GM12865 (cell line): Measurements from ENCODE around the gene ZNF578.
"Not testable (repeated sequence)": the region's sequence is repeated elsewhere in the genome, so short reads cannot be mapped to it uniquely, and the experiment has no call there.

Experiments
- DNase-seq: peaks from one replicate; pipeline ENCODE4 v3.0.0; 2010; ENCODE audit warnings: low read depth
- H3K4me3 ChIP-seq: 2 replicates; pipeline ENCODE4 v1.5.1; 2011; ENCODE audit warnings: mild to moderate bottlenecking, low read depth, low read length, control low read depth
- CTCF ChIP-seq: IDR thresholded peaks from 2 replicates; pipeline ENCODE4 v1.5.1; 2011; ENCODE audit warnings: low read length, control low read depth, low read depth, inconsistent platforms; ENCODE audit not compliant: insufficient read depth; ENCODE audit errors: missing control alignments

ZNF578 gene

GRCh38 chr19:52533901-52534300, 80.5 kb downstream of the ZNF578 start:
- no peak for TF ChIP-seq CTCF
- no peak overlapping the region for H3K4me3 ChIP-seq
- DNase-seq = no peak

GRCh38 chr19:52535385-52535770, 82.0 kb downstream of the ZNF578 start:
- peak overlapping the region; percentile 52 for H3K4me3 ChIP-seq

GRCh38 chr19:52535771-52536447, 82.6 kb downstream of the ZNF578 start:
- peak overlapping the region; percentile 52 for H3K4me3 ChIP-seq
- no peak for TF ChIP-seq CTCF
- peak; percentile 86 for DNase-seq

More at GRCh38 chr19:52535385-52535770, 82.0 kb downstream of the ZNF578 start:
- not testable (repeated sequence) for DNase-seq

- peak overlapping the region; percentile 36 for H3K4me3 ChIP-seq
- TF ChIP-seq CTCF = no peak
- peak; percentile 25 for DNase-seq
Observed at GRCh38 chr19:52536448-52536800, 83.1 kb downstream of the ZNF578 start.

- DNase-seq, H3K4me3 ChIP-seq: not testable (repeated sequence)
Observed at GRCh38 chr19:52538815-52539214, 85.5 kb downstream of the ZNF578 start.

GRCh38 chr19:52541176-52541575, 87.8 kb downstream of the ZNF578 start:
- not testable (repeated sequence) for H3K4me3 ChIP-seq, DNase-seq

GRCh38 chr19:52541608-52542007, 88.3 kb downstream of the ZNF578 start:
- TF ChIP-seq CTCF = no peak
- no peak for DNase-seq
- H3K4me3 ChIP-seq = no peak overlapping the region

- DNase-seq, H3K4me3 ChIP-seq: not testable (repeated sequence)
Observed at GRCh38 chr19:52542541-52542940, 89.2 kb downstream of the ZNF578 start.

- H3K4me3 ChIP-seq = no peak overlapping the region
- peak; percentile 72 for DNase-seq
- TF ChIP-seq CTCF = no peak
Observed at GRCh38 chr19:52542984-52543664, 89.8 kb downstream of the ZNF578 start.
